NCI-H1048 (cell line): ENCODE measurements around the gene CPB2.

Source experiments
- DNase-seq: peaks from one replicate; lab custom pipeline; 2025; lab: John Stamatoyannopoulos, UW

The CPB2 gene

GRCh38 chr13:46104868-46105267 is at the start of gene CPB2:
Gene CPB2, minus strand, starts transcription at chr13:46105033. Its CDS starts 24 bp downstream, at chr13:46105009.
- no peak for DNase-seq

- DNase-seq: no peak
These were observed 49.4 kb upstream of the CPB2 start for GRCh38 chr13:46154136-46154801.

- no peak for DNase-seq
These were observed 47.9 kb upstream of the CPB2 start for GRCh38 chr13:46152627-46153328.

DNA sequence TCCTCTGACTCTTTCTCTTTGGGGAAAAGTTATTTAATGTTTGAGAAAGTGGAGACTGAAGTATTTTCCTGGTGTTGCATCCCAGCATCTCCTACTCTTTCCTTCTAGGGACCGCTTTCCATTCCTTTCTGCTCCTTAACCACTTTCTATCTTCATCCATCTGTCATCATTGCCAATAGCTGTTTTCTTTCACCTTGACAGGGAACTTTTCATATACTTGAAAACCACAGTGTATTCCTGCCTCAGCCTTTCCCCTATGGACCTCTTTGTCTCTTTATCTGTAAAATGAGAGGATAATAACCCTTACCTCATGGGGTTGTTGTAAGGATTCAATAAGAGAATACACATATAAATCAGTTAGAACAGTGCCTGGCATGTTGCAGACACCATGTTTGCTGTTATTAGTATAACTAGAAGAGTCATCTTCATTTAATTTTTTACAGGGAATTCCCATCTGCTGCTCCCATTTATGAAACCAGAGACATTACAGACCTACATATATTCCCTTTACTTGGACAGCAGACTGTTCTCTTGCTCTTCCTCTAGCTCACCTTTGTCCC is 45.4 kb upstream of the CPB2 start:
- no peak for DNase-seq

DNA sequence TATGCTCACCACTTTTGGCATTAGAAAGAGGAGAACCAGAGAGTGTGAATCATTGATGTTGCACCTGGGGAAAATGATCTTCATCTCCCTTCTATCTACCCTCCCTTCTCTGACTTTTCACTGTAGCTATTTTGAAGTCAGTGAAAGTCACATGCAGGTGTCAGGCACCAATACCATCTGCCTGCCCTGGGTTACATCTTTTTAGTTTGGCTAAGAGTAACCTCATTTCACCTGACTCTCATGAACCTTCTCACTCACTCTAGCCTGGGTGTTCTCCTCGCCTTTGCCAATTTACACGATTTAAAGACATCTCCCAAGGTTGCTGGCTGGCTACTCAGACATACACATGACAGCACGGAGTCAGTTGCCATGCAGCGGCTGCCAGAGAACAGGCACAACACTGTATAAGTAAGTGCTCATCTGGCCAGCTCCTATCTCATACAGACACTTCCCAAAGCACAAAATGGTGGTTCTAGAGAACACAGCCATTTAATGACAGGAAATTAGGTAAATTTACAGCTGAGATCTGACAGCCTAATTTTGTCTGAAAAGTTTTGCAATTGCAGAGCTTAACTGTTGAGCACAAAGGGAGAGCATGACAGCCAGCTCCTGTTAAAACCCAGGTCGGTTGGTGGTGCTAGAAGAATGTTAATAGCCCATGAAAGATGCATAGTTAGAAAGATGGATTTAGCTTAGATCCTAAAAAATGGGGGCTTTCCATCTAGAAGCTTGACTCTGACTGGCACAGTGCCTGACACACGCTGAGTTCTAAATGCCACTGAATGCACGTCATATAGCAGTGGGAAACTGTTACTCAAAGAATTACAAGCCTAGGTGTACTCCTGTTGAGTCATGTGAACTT is 44.7 kb upstream of the CPB2 start:
- DNase-seq: no peak

DNA sequence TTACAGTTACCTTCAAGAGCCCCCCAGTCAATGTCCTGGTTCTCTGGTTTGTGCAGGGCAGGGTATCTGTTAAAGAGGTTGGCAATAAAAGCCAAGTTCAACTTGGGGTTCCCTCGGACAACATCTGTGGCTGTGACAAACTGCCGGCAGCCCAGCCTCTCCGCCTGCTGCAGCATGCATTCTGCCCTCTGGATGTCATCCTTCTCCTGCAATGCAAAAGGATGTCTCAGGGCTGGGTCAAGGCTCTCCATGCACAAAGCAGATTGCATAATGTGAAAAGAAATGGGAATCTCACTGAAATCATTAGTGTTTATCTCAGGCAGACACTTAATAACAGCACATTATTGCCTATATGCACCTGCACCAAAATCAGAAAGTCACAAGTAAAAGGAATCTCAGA is 42.1 kb upstream of the CPB2 start:
- no peak for DNase-seq

- no peak for DNase-seq
These were observed 41.1 kb upstream of the CPB2 start for GRCh38 chr13:46145950-46146349.

DNA sequence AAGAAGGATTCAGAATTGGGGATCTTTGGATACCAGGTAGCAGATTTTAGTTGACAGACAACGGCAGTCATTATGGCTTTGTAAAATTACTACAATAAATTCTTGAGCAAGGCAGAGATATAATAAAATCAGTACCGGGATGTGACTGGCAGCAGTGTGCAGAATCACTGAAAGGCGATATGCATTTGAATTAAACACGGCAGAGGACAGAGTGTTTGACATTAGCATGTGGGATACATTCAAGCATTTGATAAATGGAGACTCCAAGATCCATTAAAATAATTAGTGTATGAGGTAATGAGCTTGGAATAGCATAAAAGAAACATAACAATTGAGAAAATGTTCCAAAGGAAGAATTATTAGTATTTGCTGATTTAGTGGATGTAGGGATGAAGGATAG is 40.3 kb upstream of the CPB2 start:
- no peak for DNase-seq

DNA sequence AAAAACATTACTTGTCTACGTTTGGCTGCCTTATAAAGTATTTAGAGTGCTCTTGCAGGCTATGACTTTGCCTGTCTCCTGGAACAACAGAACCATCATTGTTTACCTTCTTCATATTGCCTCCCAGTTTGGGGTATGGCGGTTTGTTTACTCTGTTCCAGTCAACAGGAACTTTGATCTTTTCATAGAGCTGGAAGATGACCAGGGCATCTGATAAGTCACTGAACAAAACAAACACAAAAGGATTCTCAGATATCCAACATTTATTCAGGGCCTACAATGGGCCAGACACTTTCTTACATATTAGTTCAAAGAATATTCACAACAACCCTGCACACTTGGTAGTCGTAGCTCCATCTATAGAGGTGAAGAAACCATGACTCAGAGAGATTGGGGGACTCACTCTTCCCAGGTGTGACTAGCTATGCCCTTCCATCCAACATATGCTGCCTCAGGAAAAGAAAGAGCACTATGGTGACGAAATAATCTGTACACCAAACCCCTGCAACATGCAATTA is 38.4 kb upstream of the CPB2 start:
- DNase-seq: no peak

GRCh38 chr13:46142776-46143175 is 37.9 kb upstream of the CPB2 start:
- DNase-seq: no peak

DNA sequence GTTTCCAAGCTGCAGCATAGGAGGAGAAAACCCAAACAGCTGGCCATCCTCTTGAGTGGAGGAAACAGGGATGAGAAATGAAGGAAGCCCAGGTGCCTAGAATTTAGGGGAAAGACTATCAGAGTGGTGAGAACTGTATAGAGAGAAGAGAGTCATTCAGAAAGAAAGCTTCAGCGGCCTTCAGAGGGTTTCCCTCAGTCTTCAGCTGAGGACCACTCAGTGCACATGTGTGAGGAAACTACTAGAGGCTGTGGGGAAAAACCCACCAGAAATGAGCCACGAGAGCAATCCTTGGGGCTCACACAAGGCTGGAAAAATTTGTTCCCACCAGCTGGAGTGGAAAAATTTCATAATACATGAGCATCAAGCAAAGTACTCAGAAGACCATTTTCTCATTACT is 35.2 kb upstream of the CPB2 start:
- DNase-seq: no peak

GRCh38 chr13:46137627-46138317 is 32.9 kb upstream of the CPB2 start:
- DNase-seq: no peak

GRCh38 chr13:46136688-46137087 is 31.9 kb upstream of the CPB2 start:
- no peak for DNase-seq

DNA sequence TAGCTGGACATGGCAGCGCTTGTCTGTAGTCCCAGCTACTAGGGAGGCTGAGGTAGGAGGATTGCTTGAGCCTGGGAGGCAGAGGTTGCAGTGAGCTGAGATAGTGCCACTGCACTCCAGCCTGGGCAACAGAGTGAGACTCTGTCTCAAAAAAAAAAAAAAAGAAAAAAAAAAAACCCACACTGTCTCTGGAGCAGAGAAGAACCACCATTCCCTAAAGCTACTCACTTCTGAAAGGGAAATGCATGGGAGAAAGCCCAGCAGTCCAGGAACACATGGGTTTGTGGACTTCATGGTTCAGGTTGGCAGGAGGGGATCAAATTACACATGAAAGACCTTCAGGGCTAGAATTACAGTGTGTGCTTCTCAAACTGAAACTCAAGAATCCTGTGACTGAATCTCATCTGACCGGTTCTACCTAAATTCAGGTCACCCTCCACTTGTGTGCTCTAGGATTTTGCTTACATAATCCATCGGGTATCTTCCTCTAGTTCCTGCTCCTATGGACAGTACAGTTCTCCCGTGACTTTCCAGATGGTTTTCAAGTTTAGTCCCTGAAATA is 30.2 kb upstream of the CPB2 start:
- peak; percentile 10 for DNase-seq

- no peak for DNase-seq
These were observed 29.7 kb upstream of the CPB2 start for GRCh38 chr13:46134494-46134893.

GRCh38 chr13:46132109-46132508 is 27.3 kb upstream of the CPB2 start:
- no peak for DNase-seq

- no peak for DNase-seq
These were observed 26.9 kb upstream of the CPB2 start for GRCh38 chr13:46131705-46132104.

DNA sequence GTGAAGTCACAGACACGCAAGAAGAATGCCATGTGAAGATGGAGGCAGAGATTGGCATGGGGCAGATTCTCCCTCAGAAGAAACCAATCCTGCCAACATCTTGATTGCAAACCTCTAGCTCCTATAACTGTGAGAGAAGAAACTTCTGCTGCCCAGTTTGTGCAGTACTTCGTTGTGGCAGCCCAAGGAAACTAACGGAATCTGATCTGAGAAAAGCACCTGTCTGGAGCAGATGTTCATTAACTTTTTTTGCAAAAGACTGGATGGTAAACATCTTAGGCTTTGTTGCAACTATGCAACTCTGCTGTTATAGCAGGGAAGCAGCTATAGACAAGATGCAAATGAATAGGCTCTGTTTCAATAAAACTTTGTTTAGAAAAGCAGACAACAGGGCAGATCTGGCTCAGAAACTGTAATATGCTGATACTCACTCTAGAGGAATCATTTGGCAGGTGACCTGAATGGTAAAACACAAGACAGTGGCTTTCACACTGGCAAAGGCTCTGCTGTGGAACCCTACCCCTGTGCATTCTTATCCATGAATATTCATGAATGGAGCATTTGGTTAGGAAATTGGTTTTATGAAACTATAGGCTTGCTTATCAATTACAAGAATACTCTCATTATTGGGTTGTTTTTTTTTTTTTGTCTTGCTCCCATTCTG is 25.3 kb upstream of the CPB2 start:
- no peak for DNase-seq

DNA sequence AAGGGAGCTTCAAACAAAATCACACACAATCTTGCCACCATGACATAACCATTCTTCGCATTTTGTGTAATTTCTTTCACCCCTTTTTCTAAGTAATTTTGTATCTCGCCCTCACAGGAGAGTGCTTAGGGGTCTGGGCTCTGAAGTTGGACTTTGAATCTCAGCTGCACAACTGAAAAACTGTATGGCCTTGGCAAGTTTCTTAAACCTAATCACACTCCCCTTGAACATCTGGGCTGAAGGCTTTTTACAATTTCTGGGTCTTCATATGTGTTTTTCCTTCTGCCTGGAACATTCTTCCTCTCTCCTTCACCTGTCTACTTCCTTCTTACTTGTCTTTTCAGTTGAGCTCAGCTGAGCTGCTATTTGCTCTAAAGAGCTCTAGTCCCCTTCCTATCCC is 24.3 kb upstream of the CPB2 start:
- DNase-seq: no peak

- no peak for DNase-seq
These were observed 22.7 kb upstream of the CPB2 start for GRCh38 chr13:46127358-46128023.
